HG02623 (cell line): ENCODE measurements around the gene ANO2.

Experiments
- ATAC-seq: cut with Tn5 transposase; IDR thresholded peaks from one replicate; pipeline ENCODE4 v1.9.1; 2021; ENCODE audit warnings: moderate library complexity; ENCODE audit not compliant: unreplicated experiment

ANO2 gene

GRCh38 chr12:5627053-5627630, 317.9 kb downstream of the ANO2 start:
- ATAC-seq: no peak

- no peak for ATAC-seq
Observed at GRCh38 chr12:5626151-5626550, 318.9 kb downstream of the ANO2 start.

GRCh38 chr12:5624486-5625272, 320.4 kb downstream of the ANO2 start:
- no peak for ATAC-seq

- no peak for ATAC-seq
Observed at GRCh38 chr12:5623411-5623810, 321.6 kb downstream of the ANO2 start.

GRCh38 chr12:5622280-5622679, 322.8 kb downstream of the ANO2 start:
- no peak for ATAC-seq

GRCh38 chr12:5621329-5621728, 323.7 kb downstream of the ANO2 start:
- ATAC-seq: no peak

GRCh38 chr12:5620896-5621295, 324.2 kb downstream of the ANO2 start:
- no peak for ATAC-seq

- ATAC-seq: no peak
Observed at GRCh38 chr12:5619628-5620027, 325.4 kb downstream of the ANO2 start.

GRCh38 chr12:5616854-5617253, 328.2 kb downstream of the ANO2 start:
- no peak for ATAC-seq

GRCh38 chr12:5615760-5616159, 329.3 kb downstream of the ANO2 start:
- no peak for ATAC-seq

- ATAC-seq: no peak
Observed at GRCh38 chr12:5614256-5614655, 330.8 kb downstream of the ANO2 start.

- no peak for ATAC-seq
Observed at GRCh38 chr12:5612556-5613410, 332.3 kb downstream of the ANO2 start.

GRCh38 chr12:5611162-5611561, 333.9 kb downstream of the ANO2 start:
- no peak for ATAC-seq

- no peak for ATAC-seq
Observed at GRCh38 chr12:5599378-5599777, 345.7 kb downstream of the ANO2 start.

- no peak for ATAC-seq
Observed at GRCh38 chr12:5593998-5594397, 351.1 kb downstream of the ANO2 start.

- no peak for ATAC-seq
Observed at GRCh38 chr12:5593086-5593485, 352.0 kb downstream of the ANO2 start.

GRCh38 chr12:5592310-5592709, 352.7 kb downstream of the ANO2 start:
- no peak for ATAC-seq

- no peak for ATAC-seq
Observed at GRCh38 chr12:5590316-5590715, 354.7 kb downstream of the ANO2 start.

GRCh38 chr12:5589054-5589453, 356.0 kb downstream of the ANO2 start:
- ATAC-seq: no peak

GRCh38 chr12:5588591-5588990, 356.5 kb downstream of the ANO2 start:
- no peak for ATAC-seq

GRCh38 chr12:5588176-5588575, 356.9 kb downstream of the ANO2 start:
- ATAC-seq: no peak

- ATAC-seq: no peak
Observed at GRCh38 chr12:5587711-5588121, 357.3 kb downstream of the ANO2 start.
